Body of pancreas (tissue), 4 donors: Measurements from ENCODE around the gene KIRREL3. TPM values are rescaled to one million over a fixed set of nuclear protein-coding genes. Genes with fewer than 3 reads are reported as not detected.

Experiments used
- ATAC-seq: fragments of 150-250 bp; one replicate; pipeline ENCODE4 v1.9.1; 2016
- DNase-seq, 4 donors: peaks; one replicate each; pipeline ENCODE4 v3.0.0-alpha.2; 2019
- H3K27ac ChIP-seq, 4 donors: fragments of 200-600 bp; sonication (generic); 1 replicate in 3 of 4; 2 replicates in 1 of 4; pipeline versions ENCODE4 v1.5.1 to v1.6.1; 2016 to 2019; ENCODE audit warnings: mild to moderate bottlenecking in 1 of 4, mixed read lengths in 1 of 4, moderate library complexity in 1 of 4
- H3K27me3 ChIP-seq, 2 donors: fragments of 200-600 bp; sonication (generic); one replicate each; pipeline ENCODE4 v1.6.0; 2016; ENCODE audit warnings: mild to moderate bottlenecking in 1 of 2
- H3K36me3 ChIP-seq, 2 donors: fragments of 200-600 bp; sonication (generic); replicated peaks in 1 of 2; 2 replicates each; pipeline ENCODE4 v1.5.1; 2016; ENCODE audit warnings: low read depth in 2 of 2; ENCODE audit not compliant: insufficient read depth in 1 of 2
- H3K4me1 ChIP-seq: fragments of 200-600 bp; sonication (generic); one replicate; pipeline ENCODE4 v1.6.0; 2016
- H3K4me3 ChIP-seq, 2 donors: fragments of 200-600 bp; sonication (generic); 1 replicate in 1 of 2; 2 replicates in 1 of 2; pipeline ENCODE4 v1.5.1; 2016 to 2019
- H3K9me3 ChIP-seq, 3 donors: fragments of 200-600 bp; sonication (generic); 1 replicate in 2 of 3; 2 replicates in 1 of 3; pipeline ENCODE4 v1.5.1; 2016
- CTCF ChIP-seq, 7 experiments: fragments of 450-650 bp in 4 of 7; fragments of 200-600 bp in 3 of 7; sonication (generic) in 3 of 7; IDR thresholded peaks; one replicate each; pipeline ENCODE4 v1.5.1; 2016 to 2019; ENCODE audit warnings: antibody characterized with exemption in 7 of 7
- POLR2A ChIP-seq, 3 donors: fragments of 450-650 bp; IDR thresholded peaks; one replicate each; pipeline ENCODE4 v1.6.1; 2016; ENCODE audit warnings: antibody characterized with exemption in 3 of 3, mild to moderate bottlenecking in 2 of 3
- WGBS, 2 donors: methylation state at CpG; one replicate each; pipeline ENCODE4 v1.1.5; 2017; 5-methylcytosine and 5-hydroxymethylcytosine counted together
- intact Hi-C: fragments of 100-400 bp; cut with DNase I; formaldehyde crosslinking; loops from one replicate; pipeline ENCODE4 v1.15.1; 2023
- total RNA-seq, 2 donors: library from RNA; depleted of rRNA; stranded (reverse); fragments of >200 nt; gene quantifications; one replicate each; pipeline ENCODE4 v1.1.0, GENCODE V29; 2016

The KIRREL3 gene
- total RNA-seq, 2 donors from 2014 or later: 0.26 TPM; not detected in 1

DNA sequence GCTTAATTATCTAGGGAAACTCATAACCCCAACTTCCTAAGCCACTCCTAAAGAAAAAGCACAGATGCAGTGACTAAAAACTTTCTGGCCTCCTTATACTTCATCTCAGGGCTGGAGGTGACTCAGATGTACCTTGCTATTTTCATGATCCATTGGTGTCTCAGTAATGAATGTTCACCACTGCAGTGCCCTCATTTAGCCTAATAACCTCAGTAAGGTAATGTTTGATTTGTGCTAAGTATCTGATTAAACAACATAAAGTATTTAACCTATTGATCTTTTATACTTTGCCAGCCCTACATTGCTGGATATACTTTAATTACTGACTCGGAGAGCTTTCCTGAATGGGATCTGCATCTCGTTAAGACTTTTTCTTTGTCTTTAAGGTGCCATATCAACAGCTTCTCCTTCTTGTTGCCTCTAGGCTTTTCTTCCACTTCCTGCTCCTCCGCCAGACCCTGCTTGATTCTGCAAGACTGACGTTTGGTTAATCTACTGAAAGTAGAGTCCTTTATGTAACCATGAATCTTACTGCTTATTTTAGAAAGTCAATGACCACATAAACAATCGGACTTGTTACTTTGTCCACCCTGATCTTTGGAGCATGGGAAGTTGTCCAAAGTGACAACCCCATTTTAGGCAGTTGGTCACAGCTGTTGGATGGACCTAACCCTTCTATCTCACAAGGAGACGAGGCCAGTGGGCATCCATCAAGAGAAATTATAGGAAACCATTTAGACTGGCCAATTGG is 342.1 kb downstream of the KIRREL3 start:
- DNase-seq (no peak), ATAC-seq (no peak)
- TF ChIP-seq POLR2A (IDR thresholded peaks at IDR 0.05): no peak
- TF ChIP-seq CTCF (IDR thresholded peaks at IDR 0.05): no peak
- no peak overlapping the region for H3K27ac ChIP-seq
- H3K27me3 ChIP-seq: no peaks in the 10 kb centered on the region
- H3K36me3 ChIP-seq: no peaks in the 10 kb centered on the region
- H3K4me3 ChIP-seq: no peak overlapping the region
- H3K4me1 ChIP-seq: peaks cover 14% of the 10 kb centered on the region
- intact Hi-C loops: no loop called here
- no peaks in the 10 kb centered on the region for H3K9me3 ChIP-seq
- WGBS, 2 donors: 70 to 75% methylated on average over 6 of the region's 6 CpGs

- ATAC-seq (no peak), DNase-seq (peak in 1 of 4 donors; percentile 2)
- Histone ChIP-seq H3K27me3 (no peaks in the 10 kb centered on the region), H3K4me1 (peaks cover 14% of the 10 kb centered on the region), H3K9me3 (no peaks in the 10 kb centered on the region), H3K27ac (no peak overlapping the region), H3K4me3 (no peak overlapping the region), H3K36me3 (no peaks in the 10 kb centered on the region)
- 7 to 19% methylated on average over 2 of the region's 2 CpGs for WGBS, 2 donors
- TF ChIP-seq CTCF (IDR thresholded peaks at IDR 0.05) (no peak), POLR2A (IDR thresholded peaks at IDR 0.05) (no peak)
- intact Hi-C loops: no loop called here
Observed at GRCh38 chr11:126655807-126656128, 344.8 kb downstream of the KIRREL3 start.

GRCh38 chr11:126654886-126655806 is 345.4 kb downstream of the KIRREL3 start:
- WGBS, 2 donors: 23 to 25% methylated on average over 12 of the region's 12 CpGs
- ATAC-seq: no peak

DNA sequence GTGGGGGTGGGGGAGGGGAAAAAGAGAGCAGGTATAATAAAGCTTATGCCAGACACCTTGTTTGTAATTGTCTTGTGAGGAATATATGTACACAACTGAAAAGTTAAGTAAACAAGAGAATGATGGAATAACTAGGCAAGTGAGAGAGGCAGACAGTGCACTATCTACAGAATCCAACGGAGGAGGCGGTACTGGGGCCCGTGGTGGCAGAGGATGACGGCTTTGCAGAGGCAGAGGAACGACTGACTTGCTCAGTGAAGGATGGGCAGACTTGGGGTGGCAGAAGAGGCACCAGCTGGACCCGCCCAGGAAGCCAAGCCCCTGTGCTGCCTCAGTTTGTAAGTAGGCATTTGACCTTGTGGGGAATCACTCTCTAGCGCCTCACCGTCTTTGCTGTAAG is 347.5 kb downstream of the KIRREL3 start:
- Histone ChIP-seq H3K27ac (no peak overlapping the region), H3K36me3 (no peaks in the 10 kb centered on the region), H3K9me3 (no peaks in the 10 kb centered on the region), H3K4me3 (no peak overlapping the region), H3K4me1 (peaks cover 14% of the 10 kb centered on the region), H3K27me3 (no peaks in the 10 kb centered on the region)
- DNase-seq: no peak
- TF ChIP-seq CTCF (IDR thresholded peaks at IDR 0.05) (no peak), POLR2A (IDR thresholded peaks at IDR 0.05) (no peak)
- no peak for ATAC-seq
- WGBS, 2 donors: 60 to 68% methylated on average over 7 to 8 of the region's 8 CpGs
- intact Hi-C loops: no loop called here

More at GRCh38 chr11:126654886-126655806, 345.4 kb downstream of the KIRREL3 start:
- peaks cover 14% of the 10 kb centered on the region for H3K4me1 ChIP-seq
- TF ChIP-seq CTCF (IDR thresholded peaks at IDR 0.05) (no peak), POLR2A (IDR thresholded peaks at IDR 0.05) (no peak)
- H3K36me3 ChIP-seq: no peaks in the 10 kb centered on the region
- H3K4me3 ChIP-seq: no peak overlapping the region
- no peaks in the 10 kb centered on the region for H3K27me3 ChIP-seq
- H3K9me3 ChIP-seq: no peaks in the 10 kb centered on the region
- intact Hi-C loops: no loop called here
- DNase-seq: no peak
- H3K27ac ChIP-seq: no peak overlapping the region
